GM13976 (cell line): Measurements from ENCODE around the gene P2RX7.

Experiments
- DNase-seq: peaks from one replicate; pipeline ENCODE4 v3.0.0; 2012; ENCODE audit warnings: low spot score
- CTCF ChIP-seq: IDR thresholded peaks from 2 replicates; pipeline ENCODE4 v1.5.1; 2012; ENCODE audit warnings: borderline replicate concordance, mild to moderate bottlenecking; ENCODE audit not compliant: insufficient read depth; ENCODE audit errors: extremely low read depth, missing control alignments, control extremely low read depth
- in situ Hi-C: fragments of 300-500 bp; cut with MboI; formaldehyde crosslinking; loops from one replicate; pipeline ENCODE4 v1.12.0; 2022; ENCODE audit warnings: low sequenced_read_pairs, mixed read lengths, inconsistent platforms; ENCODE audit not compliant: unreplicated experiment

The P2RX7 gene

DNA sequence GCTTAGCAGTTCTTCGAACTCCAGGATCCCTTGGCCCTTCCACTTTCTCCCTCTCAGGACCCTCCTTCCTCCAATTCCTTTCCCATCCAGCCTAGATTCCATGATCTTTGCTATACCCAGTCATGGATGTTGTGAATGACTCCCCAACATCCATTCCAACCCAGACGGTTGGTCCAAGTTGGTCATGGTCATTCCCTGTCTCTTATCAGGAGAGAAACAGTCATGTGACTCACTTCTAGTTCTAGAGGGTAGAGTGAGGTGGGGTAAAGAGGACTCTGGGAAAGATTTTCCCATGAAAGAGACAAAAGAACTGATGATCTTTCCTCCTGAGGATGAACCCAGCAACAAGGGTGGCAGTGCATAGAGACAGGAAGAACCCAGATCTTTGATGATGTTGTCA, 9.2 kb upstream of the P2RX7 start:
- in situ Hi-C loops, result no loop called here
- no peak for DNase-seq
- no peak for TF ChIP-seq CTCF

DNA sequence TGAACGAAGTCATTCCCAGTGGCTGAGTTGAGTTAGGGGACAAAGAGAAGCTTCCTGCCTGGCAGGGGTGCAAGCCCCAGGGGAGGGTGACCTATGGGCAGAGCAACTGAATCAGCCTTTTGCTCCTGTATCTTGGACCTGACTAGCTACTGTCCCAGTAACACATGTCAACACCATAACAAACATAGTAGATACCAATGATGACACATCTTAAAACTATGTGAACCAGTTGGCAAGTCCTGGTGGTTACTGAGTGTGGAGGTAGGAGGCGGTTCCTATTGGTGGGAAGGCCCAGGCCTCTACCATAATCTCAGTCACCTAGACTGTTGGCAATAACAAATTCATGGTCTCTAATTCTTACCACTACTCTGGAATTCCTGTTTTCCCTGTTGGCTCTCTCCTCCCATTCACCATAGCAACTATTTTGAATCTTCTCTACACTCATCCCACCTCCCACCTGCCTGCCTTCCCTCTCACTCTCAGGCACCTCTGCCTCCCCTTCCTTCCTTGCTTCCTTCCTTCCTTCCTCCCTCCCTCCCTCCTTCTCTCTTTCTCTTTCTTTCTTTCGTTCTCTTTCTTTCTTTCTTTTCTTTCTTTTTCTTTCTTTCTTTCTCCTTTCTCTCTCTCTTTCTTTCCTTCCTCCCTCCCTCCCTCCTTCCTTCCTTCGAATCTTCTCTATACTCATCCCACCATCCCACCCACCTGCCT, 8.1 kb upstream of the P2RX7 start:
- DNase-seq, result no peak
- in situ Hi-C loops, result no loop called here
- no peak for TF ChIP-seq CTCF

DNA sequence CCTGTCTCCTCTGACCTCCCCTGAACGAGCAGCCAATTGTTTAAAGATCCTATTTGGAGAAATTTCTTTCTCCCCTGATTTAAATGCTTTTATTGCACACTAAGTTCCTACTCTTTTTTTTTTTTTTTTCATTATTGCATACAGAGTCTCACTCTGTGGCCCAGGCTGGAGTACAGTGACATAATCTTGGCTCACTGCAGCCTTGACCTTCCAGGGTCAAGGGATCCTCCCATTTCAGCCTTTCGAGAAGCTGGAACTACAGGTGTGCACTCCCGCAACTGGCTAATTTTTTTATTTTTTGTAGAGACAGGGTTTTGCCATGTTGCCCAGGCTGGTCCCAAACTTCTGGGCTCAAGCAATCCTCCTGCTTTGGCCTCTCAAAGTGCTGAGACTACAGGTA, 5.2 kb upstream of the P2RX7 start:
- DNase-seq, result no peak
- in situ Hi-C loops, result no loop called here
- TF ChIP-seq CTCF, result no peak

DNA sequence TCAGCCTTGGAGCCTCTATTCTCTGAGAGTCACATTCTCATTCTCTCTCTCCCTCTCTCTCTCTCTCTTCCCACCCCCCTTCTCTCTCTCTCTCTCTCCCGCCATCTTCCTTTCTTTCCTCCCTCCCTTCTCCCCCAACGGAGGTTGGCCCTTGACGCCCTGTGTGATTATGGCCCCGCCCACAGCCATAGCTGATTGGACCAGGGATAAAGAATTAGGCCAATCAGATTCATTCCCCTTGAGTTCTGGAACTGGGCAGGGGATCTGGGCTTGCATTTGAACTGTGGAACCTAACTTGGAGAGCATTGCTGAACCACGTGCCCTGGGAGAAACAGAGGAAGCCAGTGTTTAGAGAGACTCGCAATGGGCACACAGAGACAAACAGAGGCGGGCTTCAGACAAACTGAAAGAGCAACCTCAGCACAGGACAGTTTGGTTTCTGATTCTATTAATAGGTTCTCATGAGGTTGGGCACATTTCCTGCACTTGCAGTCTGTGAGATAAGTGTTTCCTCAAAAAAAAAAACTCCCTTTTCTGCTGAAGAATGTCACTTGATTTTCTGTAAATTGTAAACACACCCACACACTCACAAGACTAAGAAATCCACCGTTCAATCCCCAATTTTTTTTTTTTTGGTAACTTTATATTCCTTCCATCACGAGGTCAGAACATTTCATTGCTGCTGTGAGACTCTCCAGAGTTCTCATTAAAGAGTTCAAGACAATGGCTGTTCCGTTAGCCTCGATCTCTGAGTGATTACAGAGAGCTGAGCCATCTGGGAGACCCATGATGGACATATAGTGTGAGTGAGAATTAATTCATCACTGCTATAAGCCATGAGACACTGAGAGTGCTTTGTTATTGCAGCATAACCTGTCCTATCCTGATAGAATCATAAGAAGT, 3.5 kb upstream of the P2RX7 start:
- in situ Hi-C loops, result no loop called here
- no peak for TF ChIP-seq CTCF
- peak; percentile 82 for DNase-seq

GRCh38 chr12:121129811-121130147, 2.9 kb upstream of the P2RX7 start:
- no peak for DNase-seq
- in situ Hi-C loops, result no loop called here
- no peak for TF ChIP-seq CTCF

- no peak for DNase-seq
- no peak for TF ChIP-seq CTCF
- in situ Hi-C loops, result no loop called here
These were observed 1.8 kb upstream of the P2RX7 start for GRCh38 chr12:121130866-121131373.
